H1 (cell line): ENCODE data around the gene FAM131C. TPM values are rescaled to one million over a fixed set of nuclear protein-coding genes. Genes with fewer than 3 reads are reported as not detected.

ENCODE experiments used
- CTCF ChIA-PET: fragments of 300-600 bp; sonication (Branson Sonifier 250); formaldehyde crosslinking; loops from one replicate; lab custom pipeline; 2021; ENCODE audit not compliant: partially characterized antibody; lab: Charles Lee
- POLR2A ChIA-PET: fragments of 300-600 bp; sonication (Branson Sonifier 250); formaldehyde crosslinking; loops from one replicate; lab custom pipeline; 2021; ENCODE audit warnings: inconsistent platforms; ENCODE audit not compliant: partially characterized antibody; lab: Charles Lee
- DNase-seq, 2 experiments: peaks; one replicate each; pipeline versions ENCODE4 v3.0.0 to v3.0.0-alpha.2; 2010 to 2022; ENCODE audit warnings: low spot score in 2 of 2, low read depth in 1 of 2, mixed read lengths in 1 of 2
- FAIRE-seq: peaks from 2 replicates; lab custom pipeline; 2011; peaks lifted over from hg19 to GRCh38; lab: Jason Lieb, UNC
- H2AFZ ChIP-seq: 2 replicates; pipeline ENCODE4 v1.8.1; 2012; ENCODE audit warnings: low read length, inconsistent platforms
- H2AK5ac ChIP-seq: 2 replicates; pipeline ENCODE4 v1.6.1; 2013; ENCODE audit warnings: low read depth, low read length
- H2BK120ac ChIP-seq: replicated peaks from 2 replicates; pipeline ENCODE3; 2013; ENCODE audit warnings: low read depth, low read length, inconsistent platforms
- H2BK12ac ChIP-seq: 2 replicates; pipeline ENCODE4 v1.6.1; 2013; ENCODE audit warnings: low read depth, low read length
- H2BK15ac ChIP-seq: 2 replicates; pipeline ENCODE4 v1.6.1; 2013; ENCODE audit warnings: low read length
- H2BK20ac ChIP-seq: 2 replicates; pipeline ENCODE4 v1.6.1; 2013; ENCODE audit warnings: low read length
- H2BK5ac ChIP-seq: 2 replicates; pipeline ENCODE4 v1.6.1; 2013; ENCODE audit warnings: low read depth, low read length
- H3K14ac ChIP-seq: 2 replicates; pipeline ENCODE4 v1.6.1; 2013; ENCODE audit warnings: inconsistent platforms; ENCODE audit not compliant: insufficient read length
- H3K18ac ChIP-seq: 2 replicates; pipeline ENCODE4 v1.6.1; 2013; ENCODE audit warnings: low read length; ENCODE audit errors: extremely low read depth
- H3K23ac ChIP-seq: 2 replicates; pipeline ENCODE4 v1.6.1; 2013; ENCODE audit warnings: inconsistent platforms; ENCODE audit not compliant: insufficient read length
- H3K23me2 ChIP-seq: 2 replicates; pipeline ENCODE4 v1.6.1; 2013; ENCODE audit warnings: low read depth, low read length
- H3K27ac ChIP-seq: 2 replicates; pipeline ENCODE4 v1.6.1; 2011; ENCODE audit warnings: low read depth, low read length, inconsistent platforms
- H3K27me3 ChIP-seq, 4 experiments: replicated peaks in 1 of 4; 1 replicate in 1 of 4; 2 replicates in 3 of 4; pipeline versions ENCODE4 v1.6.1 to v1.8.1; 2011 to 2013; ENCODE audit warnings: low read length in 3 of 4, mild to moderate bottlenecking in 3 of 4, inconsistent platforms in 2 of 4, mixed read lengths in 2 of 4, moderate library complexity in 1 of 4; ENCODE audit not compliant: control insufficient read depth in 3 of 4, insufficient read depth in 3 of 4; ENCODE audit errors: extremely low read depth in 1 of 4
- H3K36me3 ChIP-seq, 4 experiments: 2 replicates each; pipeline versions ENCODE4 v1.6.1 to v1.8.1; 2011 to 2013; ENCODE audit warnings: mild to moderate bottlenecking in 4 of 4, low read length in 3 of 4, moderate library complexity in 2 of 4, control low read depth in 1 of 4, inconsistent platforms in 1 of 4; ENCODE audit not compliant: insufficient read depth in 4 of 4, control insufficient read depth in 2 of 4
- H3K4ac ChIP-seq: replicated peaks from 2 replicates; pipeline ENCODE3; 2013; ENCODE audit warnings: low read length, low read depth, mixed read lengths, inconsistent platforms; ENCODE audit not compliant: insufficient read length
- H3K4me1 ChIP-seq, 4 experiments: replicated peaks in 1 of 4; 1 replicate in 1 of 4; 2 replicates in 3 of 4; pipeline versions ENCODE4 v1.6.1 to v1.8.1; 2011 to 2013; ENCODE audit warnings: low read length in 3 of 4, inconsistent platforms in 2 of 4, mixed read lengths in 1 of 4; ENCODE audit not compliant: insufficient read depth in 4 of 4, control insufficient read depth in 3 of 4
- H3K4me2 ChIP-seq, 2 experiments: 2 replicates each; pipeline versions ENCODE4 v1.6.1 to v1.8.1; 2011 to 2013; ENCODE audit warnings: low read depth in 2 of 2, low read length in 2 of 2, control low read depth in 1 of 2, inconsistent platforms in 1 of 2, mild to moderate bottlenecking in 1 of 2; ENCODE audit not compliant: insufficient read depth in 1 of 2
- H3K4me3 ChIP-seq, 4 experiments: fragments of 200-600, 300-600 bp in 1 of 4; sonication (generic), shearing (Covaris generic), sonication (Bioruptor Twin) in 1 of 4; 2 replicates each; pipeline versions ENCODE4 v1.5.1 to v1.8.1; 2011 to 2016; ENCODE audit warnings: low read length in 4 of 4, low read depth in 3 of 4, control low read depth in 2 of 4, inconsistent platforms in 2 of 4, mild to moderate bottlenecking in 2 of 4, mixed read lengths in 1 of 4, moderate library complexity in 1 of 4; ENCODE audit not compliant: insufficient read depth in 2 of 4; ENCODE audit errors: extremely low read depth in 1 of 4
- H3K56ac ChIP-seq: replicated peaks from 2 replicates; pipeline ENCODE3; 2013; ENCODE audit warnings: low read depth, mild to moderate bottlenecking, mixed read lengths, low read length, inconsistent platforms; ENCODE audit not compliant: insufficient read length
- H3K79me1 ChIP-seq: 2 replicates; pipeline ENCODE4 v1.6.1; 2013; ENCODE audit warnings: low read depth, low read length, control low read depth
- H3K79me2 ChIP-seq, 2 experiments: 2 replicates each; pipeline versions ENCODE4 v1.6.1 to v1.8.1; 2012 to 2013; ENCODE audit warnings: low read length in 2 of 2, mild to moderate bottlenecking in 2 of 2, inconsistent platforms in 1 of 2; ENCODE audit not compliant: insufficient read depth in 2 of 2, control insufficient read depth in 1 of 2
- H3K9ac ChIP-seq, 4 experiments: replicated peaks in 1 of 4; 1 replicate in 1 of 4; 2 replicates in 3 of 4; pipeline versions ENCODE4 v1.6.1 to v1.8.1; 2011 to 2013; ENCODE audit warnings: low read depth in 3 of 4, low read length in 3 of 4, control low read depth in 2 of 4, mild to moderate bottlenecking in 2 of 4, moderate library complexity in 2 of 4, inconsistent platforms in 1 of 4; ENCODE audit errors: extremely low read depth in 1 of 4
- H3K9me3 ChIP-seq, 2 experiments: 2 replicates each; pipeline versions ENCODE4 v1.6.1 to v1.8.1; 2012 to 2013; ENCODE audit warnings: mild to moderate bottlenecking in 2 of 2, moderate library complexity in 2 of 2, control low read depth in 1 of 2, inconsistent platforms in 1 of 2, low read depth in 1 of 2, low read length in 1 of 2, mixed read lengths in 1 of 2; ENCODE audit not compliant: insufficient read depth in 2 of 2
- H4K20me1 ChIP-seq, 2 experiments: replicated peaks in 1 of 2; 2 replicates each; pipeline versions ENCODE3 to v1.8.1; 2011 to 2013; ENCODE audit warnings: inconsistent platforms in 2 of 2, low read length in 2 of 2, mild to moderate bottlenecking in 1 of 2; ENCODE audit not compliant: insufficient read depth in 2 of 2, control insufficient read depth in 1 of 2
- H4K5ac ChIP-seq: 2 replicates; pipeline ENCODE4 v1.6.1; 2013; ENCODE audit warnings: low read length, low read depth, mixed read lengths, inconsistent platforms; ENCODE audit not compliant: insufficient read length
- H4K8ac ChIP-seq: 2 replicates; pipeline ENCODE4 v1.8.0; 2013; ENCODE audit warnings: mild to moderate bottlenecking, moderate library complexity, low read length, inconsistent platforms; ENCODE audit not compliant: insufficient read depth; ENCODE audit errors: extremely low read depth
- H4K91ac ChIP-seq: replicated peaks from 2 replicates; pipeline ENCODE3; 2013; ENCODE audit warnings: low read length, mixed read lengths, inconsistent platforms; ENCODE audit not compliant: insufficient read length
- CHD1 ChIP-seq: IDR thresholded peaks from 2 replicates; pipeline ENCODE4 v1.6.1; 2012; ENCODE audit warnings: low read depth, low read length, improper control_type of control experiment
- KDM1A ChIP-seq: fragments of 200-600, 300-600 bp; sonication (generic); IDR thresholded peaks from 2 replicates; pipeline ENCODE4 v1.7.1; 2016; ENCODE audit warnings: mild to moderate bottlenecking, low read length, borderline replicate concordance
- POLR2A ChIP-seq, 2 experiments: IDR thresholded peaks; 1 replicate in 1 of 2; 2 replicates in 1 of 2; pipeline ENCODE4 v1.6.1; 2011; ENCODE audit warnings: low read depth in 2 of 2, low read length in 2 of 2, mild to moderate bottlenecking in 2 of 2; ENCODE audit errors: control extremely low read depth in 1 of 2
- SIN3A ChIP-seq, 2 experiments: IDR thresholded peaks in 1 of 2; conservative IDR thresholded peaks in 1 of 2; 2 replicates each; pipeline ENCODE4 v1.6.1; 2011 to 2012; ENCODE audit warnings: low read length in 2 of 2, improper control_type of control experiment in 1 of 2, low read depth in 1 of 2, mild to moderate bottlenecking in 1 of 2
- SP1 ChIP-seq: IDR thresholded peaks from 2 replicates; pipeline ENCODE4 v1.6.1; 2011; ENCODE audit warnings: low read depth, low read length
- TCF12 ChIP-seq: IDR thresholded peaks from 2 replicates; pipeline ENCODE4 v1.6.1; 2011; ENCODE audit warnings: low read depth, mild to moderate bottlenecking, low read length
- YY1 ChIP-seq: IDR thresholded peaks from 2 replicates; pipeline ENCODE4 v1.6.1; 2011; ENCODE audit warnings: low read depth, mild to moderate bottlenecking, low read length
- WGBS, 2 experiments: shearing (Covaris generic) in 1 of 2; methylation state at CpG; one replicate each; pipeline versions ENCODE4 v1.1.6 to v1.1.7; 2013 to 2015; ENCODE audit warnings: low lambda C conversion rate in 2 of 2, mixed read lengths in 2 of 2, inconsistent platforms in 1 of 2, low coverage in 1 of 2, missing lambda C conversion rate in 1 of 2; ENCODE audit not compliant: insufficient replicate concordance in 2 of 2, insufficient coverage in 1 of 2, insufficient read length in 1 of 2; ENCODE audit errors: extremely low coverage in 1 of 2, missing lambda C conversion rate in 1 of 2; 5-methylcytosine and 5-hydroxymethylcytosine counted together
- polyA plus RNA-seq, 7 experiments: library from polyadenylated mRNA; depleted of rRNA in 3 of 7; stranded (reverse) in 5 of 7; unstranded in 2 of 7; fragments of >200 nt in 5 of 7; fragments of 200-250 nt in 2 of 7; gene quantifications; 1 replicate in 5 of 7; 2 replicates in 1 of 7; 4 replicates in 1 of 7; pipeline versions ENCODE4 v1.2.1 to v1.2.3, GENCODE V29; 2011 to 2013; ENCODE audit warnings: missing spikeins in 2 of 7, mixed read lengths in 2 of 7
- total RNA-seq: library from RNA; stranded (reverse); fragmentation: NEBNext Ultra II Directional; extraction: Animal tissue kit (Norgen Biotek cat#: 25700); gene quantifications from 2 replicates; pipeline ENCODE4 v1.2.1, GENCODE V29; 2021
- TF ChIP-seq, protein P1 (sequence below), 3 experiments: IDR thresholded peaks; 1 replicate in 2 of 3; 2 replicates in 1 of 3; pipeline versions ENCODE4 v1.5.1 to v1.6.1; 2011; ENCODE audit warnings: low read length in 3 of 3, mild to moderate bottlenecking in 3 of 3, inconsistent platforms in 2 of 3, low read depth in 1 of 3, moderate library complexity in 1 of 3; ENCODE audit not compliant: insufficient read depth in 1 of 3; ENCODE audit errors: control extremely low read depth in 1 of 3

FAM131C gene
- total and polyA plus RNA-seq, 2 of the 8 experiments (the other 6 are each of a cell fraction or from before 2014, with no cell fraction given): 0.73 to 0.78 TPM

GRCh38 chr1:16067127-16067768 lies 6.2 kb downstream of the FAM131C start:
- Histone ChIP-seq H4K20me1 (peaks cover 0 to 3% of the 10 kb centered on the region in 2 experiments), H3K18ac (no peak overlapping the region), H3K9ac (no peak overlapping the region), H3K4me1 (peaks cover 0 to 21% (median 13%) of the 10 kb centered on the region in 4 experiments; a peak in 6 of 7 replicates), H2AFZ (no peak overlapping the region), H2BK20ac (no peak overlapping the region), H4K8ac (no peak overlapping the region), H2BK15ac (no peak overlapping the region), H3K27me3 (peaks cover 0 to 8% (median 4%) of the 10 kb centered on the region in 4 experiments; a peak in 5 of 7 replicates), H3K23ac (no peak overlapping the region), H3K79me1 (no peaks in the 10 kb centered on the region), H3K23me2 (no peaks in the 10 kb centered on the region), H3K56ac (no peak overlapping the region), H2BK12ac (no peak overlapping the region), H4K91ac (no peak overlapping the region), H3K9me3 (no peaks in the 10 kb centered on the region), H3K36me3 (no peaks in the 10 kb centered on the region), H3K27ac (no peak overlapping the region), H3K14ac (no peak overlapping the region), H3K4me3 (no peak overlapping the region), H2BK120ac (no peak overlapping the region), H2AK5ac (no peak overlapping the region), H3K79me2 (no peaks in the 10 kb centered on the region), H3K4ac (no peak overlapping the region), H4K5ac (no peak overlapping the region), H2BK5ac (no peak overlapping the region), H3K4me2 (no peak overlapping the region)
- POLR2A ChIA-PET: interaction anchor here (1.3 to 2.1 kb wide), 3 partner anchors 23 to 280 kb away, joined by 4 to 5 read pairs (median 5); partner anchors contain the start of gene CLCNKB
- FAIRE-seq (no peak), DNase-seq (no peak)
- WGBS, 2 experiments: 75% methylated on average over 6 of the region's 6 CpGs; no CpG with 5 or more reads in 1 of the 2 experiments
- 0 out of 4 replicates have a peak, but pooled peaks of 1 of the 2 experiments have one; percentile 33 for TF ChIP-seq SIN3A (conservative IDR thresholded peaks at IDR 0.05 in 1 of 2, IDR thresholded peaks at IDR 0.05 in 1 of 2; ENCODE audit: low read depth in 1 of 2, low read length in 2 of 2)
- no peak for TF ChIP-seq POLR2A (IDR thresholded peaks at IDR 0.05; ENCODE audit: control extremely low read depth in 1 of 2, low read depth in 2 of 2, low read length in 2 of 2)
- TF ChIP-seq KDM1A: peak; percentile 77; the same call in 1 of the 2 replicates
- TF ChIP-seq YY1: peak; percentile 60; the same call in 1 of the 2 replicates
- TF ChIP-seq SP1: 0 out of 2 replicates have a peak, but pooled peaks have one; percentile 25
- TF ChIP-seq CHD1: no peak
- TF ChIP-seq TCF12: 0 out of 2 replicates have a peak, but pooled peaks have one; percentile 29
- TF ChIP-seq, protein P1, sequence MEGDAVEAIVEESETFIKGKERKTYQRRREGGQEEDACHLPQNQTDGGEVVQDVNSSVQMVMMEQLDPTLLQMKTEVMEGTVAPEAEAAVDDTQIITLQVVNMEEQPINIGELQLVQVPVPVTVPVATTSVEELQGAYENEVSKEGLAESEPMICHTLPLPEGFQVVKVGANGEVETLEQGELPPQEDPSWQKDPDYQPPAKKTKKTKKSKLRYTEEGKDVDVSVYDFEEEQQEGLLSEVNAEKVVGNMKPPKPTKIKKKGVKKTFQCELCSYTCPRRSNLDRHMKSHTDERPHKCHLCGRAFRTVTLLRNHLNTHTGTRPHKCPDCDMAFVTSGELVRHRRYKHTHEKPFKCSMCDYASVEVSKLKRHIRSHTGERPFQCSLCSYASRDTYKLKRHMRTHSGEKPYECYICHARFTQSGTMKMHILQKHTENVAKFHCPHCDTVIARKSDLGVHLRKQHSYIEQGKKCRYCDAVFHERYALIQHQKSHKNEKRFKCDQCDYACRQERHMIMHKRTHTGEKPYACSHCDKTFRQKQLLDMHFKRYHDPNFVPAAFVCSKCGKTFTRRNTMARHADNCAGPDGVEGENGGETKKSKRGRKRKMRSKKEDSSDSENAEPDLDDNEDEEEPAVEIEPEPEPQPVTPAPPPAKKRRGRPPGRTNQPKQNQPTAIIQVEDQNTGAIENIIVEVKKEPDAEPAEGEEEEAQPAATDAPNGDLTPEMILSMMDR (IDR thresholded peaks at IDR 0.05; ENCODE audit: control extremely low read depth in 1 of 3, insufficient read depth in 1 of 3, low read depth in 1 of 3, low read length in 3 of 3): no peak
- CTCF ChIA-PET: interaction anchor here (0.7 to 7.8 kb wide), 5 partner anchors 12 to 252 kb away, joined by 3 to 91 read pairs (median 5); no protein-coding TSS in a partner anchor
